Adipocyte (in vitro differentiated cells): ENCODE data around the gene DHX16.
A peak's percentile ranks its signal among the peaks of the same experiment; 100 is the strongest.

Experiments
- DNase-seq: peaks from one replicate; pipeline ENCODE4 v3.0.0-alpha.2; 2015; ENCODE audit warnings: low read depth
- H3K27me3 ChIP-seq: replicated peaks from 2 replicates; pipeline ENCODE4 v1.7.0; 2013; ENCODE audit warnings: mild to moderate bottlenecking, low read length, moderate library complexity; ENCODE audit not compliant: control insufficient read depth, insufficient read depth
- H3K36me3 ChIP-seq: 2 replicates; pipeline ENCODE4 v1.7.0; 2013; ENCODE audit warnings: low read length, mild to moderate bottlenecking, moderate library complexity; ENCODE audit not compliant: control insufficient read depth, insufficient read depth, severe bottlenecking
- H3K4me1 ChIP-seq: 2 replicates; pipeline ENCODE4 v1.7.0; 2013; ENCODE audit warnings: mild to moderate bottlenecking, low read length, moderate library complexity; ENCODE audit not compliant: control insufficient read depth, insufficient read depth
- H3K4me3 ChIP-seq: 2 replicates; pipeline ENCODE4 v1.7.0; 2013; ENCODE audit warnings: mild to moderate bottlenecking, low read length, moderate library complexity
- H3K9ac ChIP-seq: 2 replicates; pipeline ENCODE4 v1.7.0; 2013; ENCODE audit warnings: mild to moderate bottlenecking, low read length, moderate library complexity
- H3K9me3 ChIP-seq: 2 replicates; pipeline ENCODE4 v1.7.0; 2013; ENCODE audit warnings: mild to moderate bottlenecking, low read length, moderate library complexity; ENCODE audit not compliant: control insufficient read depth

The DHX16 gene

DNA sequence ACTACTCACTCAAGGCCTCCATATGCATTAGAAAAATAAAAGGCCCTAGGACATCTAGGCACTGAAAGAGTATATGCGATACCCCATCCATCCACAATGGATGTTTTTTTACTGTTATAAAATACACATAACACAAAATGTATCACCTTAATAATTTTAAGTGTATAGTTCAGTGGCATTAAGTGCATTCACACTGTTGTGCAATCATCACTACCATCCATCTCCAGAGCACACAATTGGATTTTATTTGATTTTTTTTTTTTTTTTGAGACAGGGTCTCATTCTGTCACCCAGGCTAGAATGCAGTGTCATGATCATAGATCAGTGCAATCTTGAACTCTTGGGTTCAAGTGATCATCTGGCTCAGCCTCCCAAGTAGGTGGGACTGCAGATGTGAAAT, 41.5 kb upstream of the DHX16 start:
- H3K4me1 ChIP-seq, result peaks cover 12% of the 10 kb centered on the region
- H3K36me3 ChIP-seq, result peaks cover 36% of the 10 kb centered on the region
- no peak for DNase-seq
- H3K27me3 ChIP-seq, result no peaks in the 10 kb centered on the region
- H3K4me3 ChIP-seq, result no peak overlapping the region
- H3K9me3 ChIP-seq, result no peaks in the 10 kb centered on the region
- no peak overlapping the region for H3K9ac ChIP-seq

DNA sequence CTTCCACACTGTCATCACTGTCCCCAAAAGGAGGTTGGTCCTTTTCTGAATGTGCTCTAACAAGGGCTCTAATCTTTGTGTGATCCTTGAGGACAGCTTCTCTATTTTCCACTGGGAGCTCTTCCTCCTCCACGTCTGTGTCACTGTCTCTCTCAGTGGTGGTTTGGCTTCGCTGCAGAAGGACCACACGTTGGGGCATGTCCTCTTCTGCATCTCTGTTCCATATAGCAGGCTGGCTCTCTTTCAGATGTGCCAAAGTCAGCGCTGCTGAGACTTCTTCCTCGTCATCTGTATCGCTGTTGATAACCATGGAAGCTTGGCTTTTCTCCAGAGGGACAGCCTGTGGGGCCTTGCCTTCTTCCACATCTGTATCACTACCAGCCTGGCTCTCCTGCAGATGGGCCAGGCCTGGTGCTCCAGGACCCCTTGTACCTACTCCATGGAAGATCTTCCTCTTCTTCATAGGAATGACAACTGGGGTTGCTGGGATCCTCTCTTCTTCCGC, 39.7 kb upstream of the DHX16 start:
- no peak overlapping the region for H3K9ac ChIP-seq
- H3K4me1 ChIP-seq, result peaks cover 6% of the 10 kb centered on the region
- H3K36me3 ChIP-seq, result peaks cover 43% of the 10 kb centered on the region
- no peaks in the 10 kb centered on the region for H3K9me3 ChIP-seq
- H3K27me3 ChIP-seq, result no peaks in the 10 kb centered on the region
- no peak overlapping the region for H3K4me3 ChIP-seq
- DNase-seq, result no peak

DNA sequence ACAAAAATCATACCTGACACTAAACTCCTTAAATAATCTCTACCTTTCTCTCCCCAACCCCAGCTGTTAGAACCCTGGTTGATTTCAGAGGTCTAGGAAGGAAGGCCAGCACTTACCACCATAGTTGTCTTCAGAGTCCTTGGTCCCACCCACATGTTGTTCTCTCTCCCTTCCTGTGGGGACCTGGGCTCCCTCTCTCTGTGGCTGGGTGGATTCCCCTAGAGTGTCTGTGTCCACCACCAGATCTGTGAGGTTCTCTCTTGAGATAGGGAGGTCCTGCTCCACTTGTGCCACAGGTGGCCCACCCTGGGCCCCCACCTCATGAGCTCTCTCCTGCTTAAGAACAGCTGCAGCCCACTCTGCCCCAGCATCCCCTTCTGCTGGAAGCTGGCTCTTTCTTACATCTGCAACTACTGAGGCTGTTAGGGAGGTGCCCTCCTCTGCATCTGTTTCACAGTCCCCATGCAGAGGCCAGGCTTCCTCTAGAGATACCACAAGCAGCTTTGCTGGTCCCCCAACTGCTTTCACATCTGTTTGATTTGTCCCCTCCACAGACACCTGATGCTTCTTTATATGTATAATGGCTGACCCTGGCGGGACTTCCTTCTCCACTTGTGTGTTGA, 39.1 kb upstream of the DHX16 start:
- Histone ChIP-seq H3K9ac (no peak overlapping the region), H3K4me1 (peaks cover 6% of the 10 kb centered on the region), H3K4me3 (no peak overlapping the region), H3K36me3 (peaks cover 50% of the 10 kb centered on the region), H3K9me3 (no peaks in the 10 kb centered on the region), H3K27me3 (no peaks in the 10 kb centered on the region)
- DNase-seq, result no peak

DNA sequence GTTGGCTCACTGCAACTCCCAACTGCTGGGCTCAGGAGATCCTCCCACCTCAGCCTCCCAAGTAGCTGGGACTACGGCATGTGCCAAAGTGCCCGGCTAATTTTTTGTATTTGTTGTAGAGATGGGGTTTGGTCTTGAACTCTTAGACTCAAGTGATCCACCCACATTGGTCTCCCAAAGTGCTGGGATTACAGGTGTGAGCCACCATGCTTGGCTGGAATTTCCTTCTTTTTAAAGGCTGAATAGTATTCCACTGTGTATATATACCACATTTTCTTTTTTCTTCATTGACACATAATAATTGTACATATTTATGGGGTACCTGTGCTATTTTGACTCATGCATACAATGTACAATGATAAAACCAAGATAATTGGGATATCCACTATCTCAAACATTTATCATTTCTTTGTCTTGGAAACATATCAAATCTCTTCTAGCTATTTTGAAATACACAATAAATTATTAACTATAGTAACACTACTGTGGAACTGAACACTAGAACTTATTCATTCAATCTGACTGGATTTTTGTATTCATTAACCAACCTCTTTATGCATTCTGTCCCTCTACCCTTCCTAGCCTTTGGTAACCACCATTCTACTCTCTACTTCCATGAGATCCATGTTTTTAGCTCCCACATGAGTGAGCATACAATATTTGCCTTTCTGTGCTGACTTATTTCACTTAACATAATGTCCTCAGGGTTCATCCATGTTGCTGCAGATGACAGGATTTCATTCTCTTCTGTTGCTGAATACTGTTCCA, 36.5 kb upstream of the DHX16 start:
- H3K9ac ChIP-seq, result no peak overlapping the region
- no peaks in the 10 kb centered on the region for H3K4me1 ChIP-seq
- no peak overlapping the region for H3K4me3 ChIP-seq
- no peaks in the 10 kb centered on the region for H3K9me3 ChIP-seq
- no peaks in the 10 kb centered on the region for H3K27me3 ChIP-seq
- H3K36me3 ChIP-seq, result peaks cover 51% of the 10 kb centered on the region
- no peak for DNase-seq

DNA sequence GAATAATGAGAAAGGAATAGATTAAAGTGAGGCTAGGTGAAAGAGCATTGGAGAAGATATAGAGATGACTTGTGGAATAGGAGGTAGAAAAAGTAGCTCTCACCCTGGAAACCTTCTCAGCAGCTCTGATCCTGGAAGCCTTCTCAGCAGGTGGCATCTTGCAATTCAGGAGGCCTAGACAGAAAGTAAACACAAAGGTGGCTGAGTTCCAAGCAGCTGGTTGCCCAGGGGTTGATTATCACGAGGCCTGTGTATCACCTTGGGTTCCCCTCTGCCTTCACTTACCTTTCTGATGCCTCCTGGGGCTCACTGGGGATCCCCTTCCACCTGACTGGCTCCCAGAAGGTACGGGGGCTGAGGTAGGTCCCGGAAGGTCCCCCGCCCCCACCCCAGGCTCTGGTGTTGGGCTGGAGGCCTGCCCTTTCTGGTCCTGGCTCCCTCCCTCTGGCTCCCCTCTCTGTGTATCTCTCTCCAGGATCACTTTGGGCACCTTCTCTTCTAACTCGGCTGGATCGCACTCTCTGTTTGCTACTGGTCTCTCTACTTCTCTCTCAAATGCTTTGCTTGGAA, 34.6 kb upstream of the DHX16 start:
- no peak for DNase-seq
- peaks cover 39% of the 10 kb centered on the region for H3K36me3 ChIP-seq

DNA sequence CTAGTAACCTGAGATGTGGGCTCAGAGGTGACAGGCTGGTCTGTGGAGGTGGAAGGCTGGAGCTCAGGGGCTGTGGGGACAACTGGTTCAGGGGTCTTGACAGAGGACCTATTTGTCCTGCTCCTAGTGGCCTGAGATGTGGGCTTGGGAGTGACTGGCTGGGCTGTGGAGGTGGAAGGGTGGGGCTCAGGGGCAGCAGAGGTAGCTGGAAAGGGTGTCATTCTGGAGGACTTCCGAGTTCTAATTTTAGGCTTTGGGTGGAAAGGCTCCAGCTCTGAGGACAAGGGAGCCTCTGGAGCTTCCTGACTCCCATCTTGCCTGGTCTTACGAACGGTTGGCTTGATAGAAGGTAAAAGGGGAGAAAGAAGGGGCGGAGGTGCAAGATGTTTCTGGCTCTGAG, 32.8 kb upstream of the DHX16 start:
- H3K9ac ChIP-seq, result no peak overlapping the region
- peaks cover 7% of the 10 kb centered on the region for H3K4me1 ChIP-seq
- peaks cover 23% of the 10 kb centered on the region for H3K36me3 ChIP-seq
- H3K4me3 ChIP-seq, result no peak overlapping the region
- no peak for DNase-seq
- no peaks in the 10 kb centered on the region for H3K9me3 ChIP-seq
- no peaks in the 10 kb centered on the region for H3K27me3 ChIP-seq

More for the DNA sequence above, 34.6 kb upstream of the DHX16 start:
- peaks cover 7% of the 10 kb centered on the region for H3K4me1 ChIP-seq
- H3K9ac ChIP-seq, result no peak overlapping the region
- H3K4me3 ChIP-seq, result no peak overlapping the region
- no peaks in the 10 kb centered on the region for H3K9me3 ChIP-seq
- H3K27me3 ChIP-seq, result no peaks in the 10 kb centered on the region

DNA sequence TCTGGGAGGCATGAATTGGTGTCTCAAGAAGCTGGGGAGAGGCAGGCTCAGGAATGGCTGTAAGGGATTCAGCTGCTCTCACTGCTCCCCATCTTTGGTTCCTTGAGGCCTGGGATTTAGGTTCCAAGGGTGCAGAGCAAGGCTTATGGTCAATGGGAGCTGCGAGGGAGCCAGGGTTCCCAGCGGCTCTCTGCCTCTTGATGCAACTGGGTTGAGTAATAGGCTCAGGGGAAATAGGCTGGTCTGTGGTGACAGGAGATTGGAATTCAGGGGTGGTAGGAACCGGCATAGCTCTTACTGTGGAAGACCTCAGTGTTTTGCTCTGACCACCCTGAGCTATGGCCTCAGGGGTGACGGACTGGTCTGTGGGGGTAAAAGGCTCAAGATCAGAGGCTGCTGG, 31.0 kb upstream of the DHX16 start:
- Histone ChIP-seq H3K4me3 (no peak overlapping the region), H3K4me1 (peaks cover 7% of the 10 kb centered on the region), H3K9me3 (no peaks in the 10 kb centered on the region), H3K27me3 (no peaks in the 10 kb centered on the region), H3K9ac (no peak overlapping the region), H3K36me3 (peaks cover 19% of the 10 kb centered on the region)
- no peak for DNase-seq

DNA sequence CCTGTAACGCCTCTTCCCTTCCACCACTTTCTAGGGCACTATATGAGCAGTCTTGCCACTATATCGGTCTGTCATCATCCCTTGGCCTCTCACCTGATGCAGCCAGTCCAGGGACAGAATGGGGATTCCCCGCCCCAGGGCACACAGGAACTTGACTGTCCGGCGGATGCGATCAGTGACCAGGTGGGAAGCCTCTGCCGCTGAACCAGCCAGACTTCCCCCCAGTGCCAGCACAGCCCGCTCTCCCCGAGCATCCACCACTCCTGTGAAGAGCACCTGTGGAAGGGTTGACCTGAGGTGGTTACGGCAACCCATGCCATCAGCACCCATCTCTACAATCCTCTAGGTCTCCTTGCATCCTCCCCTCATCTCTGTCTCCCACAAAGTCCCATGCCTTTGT, 30.2 kb upstream of the DHX16 start:
- Histone ChIP-seq H3K27me3 (no peaks in the 10 kb centered on the region), H3K36me3 (peaks cover 15% of the 10 kb centered on the region), H3K9ac (no peak overlapping the region), H3K4me1 (peaks cover 7% of the 10 kb centered on the region), H3K4me3 (no peak overlapping the region), H3K9me3 (no peaks in the 10 kb centered on the region)
- DNase-seq, result no peak

DNA sequence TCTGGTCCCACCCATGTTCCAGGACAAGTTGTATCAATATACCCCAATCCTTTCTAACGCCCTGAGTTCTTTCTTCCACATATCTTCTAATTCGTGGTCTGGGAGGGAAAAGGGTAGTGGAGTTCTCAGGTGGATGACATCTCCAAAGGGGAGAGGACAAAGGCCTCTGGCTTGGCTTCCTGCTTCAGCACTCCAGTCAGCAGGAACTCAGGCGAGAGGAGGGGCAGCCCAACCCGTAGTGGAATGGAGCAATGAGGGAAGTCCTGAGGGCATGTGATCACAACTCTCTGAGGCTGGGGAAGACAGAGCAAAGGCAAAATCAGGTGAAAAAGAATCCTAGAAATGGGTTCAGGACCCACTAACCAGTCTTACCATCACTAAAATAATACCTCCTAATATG, 27.5 kb upstream of the DHX16 start:
- Histone ChIP-seq H3K36me3 (peaks cover 4% of the 10 kb centered on the region), H3K9me3 (no peaks in the 10 kb centered on the region), H3K4me1 (peaks cover 7% of the 10 kb centered on the region), H3K9ac (no peak overlapping the region), H3K27me3 (no peaks in the 10 kb centered on the region), H3K4me3 (no peak overlapping the region)
- DNase-seq, result no peak

DNA sequence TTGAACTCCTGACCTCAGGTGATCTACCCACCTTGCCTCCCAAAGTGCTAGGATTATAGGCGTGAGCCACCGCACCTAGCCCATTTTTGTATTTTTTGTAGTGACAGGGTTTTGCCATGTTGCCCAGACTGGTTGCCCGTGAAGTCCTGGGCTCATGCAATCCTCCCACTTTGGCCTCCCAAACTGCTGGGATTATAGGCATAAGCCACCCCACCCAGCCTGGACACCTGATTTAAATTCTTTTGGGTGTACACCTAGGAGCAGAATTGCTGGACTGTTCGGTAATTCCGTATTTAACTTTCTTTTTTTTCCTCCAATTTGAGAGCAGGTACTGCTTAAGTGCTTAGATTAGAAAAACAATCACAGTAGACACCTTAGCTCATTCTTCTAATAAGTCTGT, 23.6 kb upstream of the DHX16 start:
- H3K4me1 ChIP-seq, result peaks cover 9% of the 10 kb centered on the region
- no peak overlapping the region for H3K4me3 ChIP-seq
- no peaks in the 10 kb centered on the region for H3K36me3 ChIP-seq
- no peaks in the 10 kb centered on the region for H3K9me3 ChIP-seq
- no peaks in the 10 kb centered on the region for H3K27me3 ChIP-seq
- H3K9ac ChIP-seq, result no peak overlapping the region
- DNase-seq, result no peak

DNA sequence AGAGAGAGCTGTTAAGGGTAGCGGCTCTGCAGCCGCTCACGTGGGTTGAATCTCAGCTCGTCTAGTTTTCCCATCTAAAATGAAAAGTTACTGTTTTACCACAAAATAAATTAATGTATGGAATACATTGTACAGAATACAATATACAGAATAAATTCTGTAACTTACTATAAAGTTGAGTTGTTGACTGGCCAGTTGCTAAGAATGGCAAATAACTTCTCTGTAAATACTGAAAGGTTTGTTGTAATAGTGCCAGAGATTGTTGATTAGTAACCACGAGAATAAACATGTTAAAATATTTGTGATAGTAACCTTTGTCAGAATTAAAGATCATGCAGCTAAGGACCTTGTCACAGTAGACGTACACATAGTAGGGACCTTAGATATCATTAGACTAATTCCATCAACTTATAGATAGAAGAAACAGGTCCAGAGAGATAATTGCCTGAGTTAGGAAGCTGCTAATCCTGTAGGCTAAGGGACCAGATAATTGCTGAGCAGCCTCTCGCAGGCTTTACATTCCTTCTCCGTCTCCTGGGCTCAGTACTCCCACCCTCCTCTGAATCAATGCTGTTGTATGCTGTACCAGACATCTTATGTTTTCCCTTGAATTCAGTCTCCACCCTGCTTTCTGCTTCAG, 18.5 kb upstream of the DHX16 start:
- Histone ChIP-seq H3K4me1 (peaks cover 19% of the 10 kb centered on the region), H3K36me3 (no peaks in the 10 kb centered on the region), H3K27me3 (no peaks in the 10 kb centered on the region), H3K9me3 (no peaks in the 10 kb centered on the region), H3K4me3 (peak overlapping the region; percentile 88), H3K9ac (peak overlapping the region; percentile 79)
- DNase-seq, result peak; percentile 19
